Measurements from ENCODE around the gene ERCC5. TPM values are rescaled to one million over a fixed set of nuclear protein-coding genes. Genes with fewer than 3 reads are reported as not detected.

Gene ERCC5
- total and polyA plus RNA-seq, 9 of the 15 experiments (the other 6 are each of a cell fraction or from before 2014, with no cell fraction given): 7.4 to 43.1 (median 33.9) TPM

GRCh38 chr13:102870677-102871415 lies 25.0 kb downstream of the ERCC5 start:
- H3K9me1 ChIP-seq (ENCODE audit: control insufficient read depth, insufficient read depth, low read length): no peaks in the 10 kb centered on the region
- H3K9ac ChIP-seq (ENCODE audit: insufficient read depth in 1 of 2, low read depth in 2 of 2, low read length in 2 of 2): no peak overlapping the region
- no peak overlapping the region for H3K4me3 ChIP-seq
- no peaks in the 10 kb centered on the region for H3K4me1 ChIP-seq (replicated peaks in 1 of 2; ENCODE audit: control insufficient read depth in 2 of 2, insufficient read depth in 2 of 2, low read length in 2 of 2)
- ATAC-seq (peak; percentile 96), FAIRE-seq (peak; percentile 54), DNase-seq (ENCODE audit: extremely low read depth in 1 of 4, low spot score in 3 of 4) (peak; percentile 38 to 58 (median 49))
- CTCF ChIA-PET (ENCODE audit: low intra/inter-chr PET ratio): no interaction called here
- H2AFZ ChIP-seq (ENCODE audit: low read depth, low read length): no peak overlapping the region
- in situ Hi-C loops (cut with MboI) (no loop called here), intact Hi-C loops (cut with micrococcal nuclease) (no loop called here)
- no peaks in the 10 kb centered on the region for H3K9me3 ChIP-seq (replicated peaks; ENCODE audit: control insufficient read depth, insufficient read depth, low read depth, low read length)
- BruUV-seq (replicated peaks): no TSS peak
- no peak overlapping the region for H3K4me2 ChIP-seq (ENCODE audit: insufficient read depth, low read length)
- no peaks in the 10 kb centered on the region for H3K27me3 ChIP-seq (ENCODE audit: control insufficient read depth in 2 of 2, insufficient read depth in 2 of 2, low read length in 2 of 2)
- no peaks in the 10 kb centered on the region; the same call in 2 of the 3 replicates for H3K79me2 ChIP-seq (ENCODE audit: control insufficient read depth, insufficient read depth, low read length)
- whole genome bisulfite sequencing (ENCODE audit: insufficient coverage, low coverage, missing lambda C conversion rate): 40% methylated on average over 18 of the region's 22 CpGs
- H3K27ac ChIP-seq (ENCODE audit: extremely low read depth, low read depth, low read length): no peak overlapping the region
- peaks cover 66% of the 10 kb centered on the region for H3K36me3 ChIP-seq (ENCODE audit: control insufficient read depth, insufficient read depth, low read length)
- TF ChIP-seq RAD21 (CRISPR knock-in tag; conservative IDR thresholded peaks at IDR 0.05 in 1 of 2, IDR thresholded peaks at IDR 0.05 in 1 of 2) (peak; percentile 17 to 53; a peak in 2 of 4 replicates), ZNF311 (CRISPR knock-in tag; IDR thresholded peaks at IDR 0.05) (no peak)
- TF ChIP-seq, protein P1, sequence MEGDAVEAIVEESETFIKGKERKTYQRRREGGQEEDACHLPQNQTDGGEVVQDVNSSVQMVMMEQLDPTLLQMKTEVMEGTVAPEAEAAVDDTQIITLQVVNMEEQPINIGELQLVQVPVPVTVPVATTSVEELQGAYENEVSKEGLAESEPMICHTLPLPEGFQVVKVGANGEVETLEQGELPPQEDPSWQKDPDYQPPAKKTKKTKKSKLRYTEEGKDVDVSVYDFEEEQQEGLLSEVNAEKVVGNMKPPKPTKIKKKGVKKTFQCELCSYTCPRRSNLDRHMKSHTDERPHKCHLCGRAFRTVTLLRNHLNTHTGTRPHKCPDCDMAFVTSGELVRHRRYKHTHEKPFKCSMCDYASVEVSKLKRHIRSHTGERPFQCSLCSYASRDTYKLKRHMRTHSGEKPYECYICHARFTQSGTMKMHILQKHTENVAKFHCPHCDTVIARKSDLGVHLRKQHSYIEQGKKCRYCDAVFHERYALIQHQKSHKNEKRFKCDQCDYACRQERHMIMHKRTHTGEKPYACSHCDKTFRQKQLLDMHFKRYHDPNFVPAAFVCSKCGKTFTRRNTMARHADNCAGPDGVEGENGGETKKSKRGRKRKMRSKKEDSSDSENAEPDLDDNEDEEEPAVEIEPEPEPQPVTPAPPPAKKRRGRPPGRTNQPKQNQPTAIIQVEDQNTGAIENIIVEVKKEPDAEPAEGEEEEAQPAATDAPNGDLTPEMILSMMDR (IDR thresholded peaks at IDR 0.05 in 2 of 3, conservative IDR thresholded peaks at IDR 0.05 in 1 of 3; ENCODE audit: insufficient read depth in 2 of 3, low read depth in 1 of 3, low read length in 3 of 3): peak; percentile 54 to 72 (median 65)
- H4K20me1 ChIP-seq (replicated peaks; ENCODE audit: control insufficient read depth, insufficient read depth, low read length): no peaks in the 10 kb centered on the region
- POLR2A ChIA-PET: no interaction called here

All from K562 (cell line).